Activated CD4-positive, alpha-beta T cell treated with anti-CD3 and anti-CD28 coated beads for 1 hour (primary cell): ENCODE data around the gene XAF1.
"Not testable (repeated sequence)": the region's sequence is repeated elsewhere in the genome, so short reads cannot be mapped to it uniquely, and the experiment has no call there.

Experiments
- DNase-seq: peaks from one replicate; pipeline ENCODE4 v3.0.0-alpha.2; 2020

Gene XAF1

GRCh38 chr17:6755731-6756184, at the start of gene XAF1:
Gene XAF1, plus strand, starts transcription at chr17:6756046. Its CDS starts 33 bp downstream, at chr17:6756079.
- DNase-seq = peak; percentile 78

GRCh38 chr17:6706499-6706898, 49.3 kb upstream of the XAF1 start:
- DNase-seq = no peak

- no peak for DNase-seq
These were observed 48.9 kb upstream of the XAF1 start for GRCh38 chr17:6706996-6707395.

DNA sequence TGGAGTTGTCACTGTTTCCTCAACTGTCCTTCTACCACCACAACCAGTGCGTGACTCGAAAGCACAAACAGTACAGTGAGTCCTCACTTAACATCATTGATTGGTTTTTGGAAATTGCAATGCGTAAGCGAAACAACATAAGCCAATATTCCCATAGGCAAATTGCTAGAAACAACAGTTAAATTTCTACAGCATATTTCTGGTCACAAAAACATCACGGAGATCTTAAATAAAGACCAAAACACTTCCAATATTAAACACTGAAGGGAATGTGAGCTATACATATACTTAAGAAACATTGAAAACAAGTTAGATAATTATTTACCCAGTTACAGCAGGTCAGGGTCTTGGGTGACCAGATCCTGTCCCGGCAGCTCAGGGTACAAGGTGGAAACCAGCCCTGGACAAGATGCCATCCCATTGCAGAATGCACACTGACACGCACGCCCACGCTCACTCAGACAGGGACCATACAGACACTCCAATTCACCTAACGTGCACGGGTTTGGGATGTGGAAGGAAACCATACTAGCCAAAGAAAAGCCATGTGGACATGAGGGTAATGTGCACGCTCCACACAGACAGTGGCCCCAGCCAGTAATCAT, 47.4 kb upstream of the XAF1 start:
- no peak for DNase-seq

GRCh38 chr17:6710317-6710716, 45.5 kb upstream of the XAF1 start:
- no peak for DNase-seq

DNA sequence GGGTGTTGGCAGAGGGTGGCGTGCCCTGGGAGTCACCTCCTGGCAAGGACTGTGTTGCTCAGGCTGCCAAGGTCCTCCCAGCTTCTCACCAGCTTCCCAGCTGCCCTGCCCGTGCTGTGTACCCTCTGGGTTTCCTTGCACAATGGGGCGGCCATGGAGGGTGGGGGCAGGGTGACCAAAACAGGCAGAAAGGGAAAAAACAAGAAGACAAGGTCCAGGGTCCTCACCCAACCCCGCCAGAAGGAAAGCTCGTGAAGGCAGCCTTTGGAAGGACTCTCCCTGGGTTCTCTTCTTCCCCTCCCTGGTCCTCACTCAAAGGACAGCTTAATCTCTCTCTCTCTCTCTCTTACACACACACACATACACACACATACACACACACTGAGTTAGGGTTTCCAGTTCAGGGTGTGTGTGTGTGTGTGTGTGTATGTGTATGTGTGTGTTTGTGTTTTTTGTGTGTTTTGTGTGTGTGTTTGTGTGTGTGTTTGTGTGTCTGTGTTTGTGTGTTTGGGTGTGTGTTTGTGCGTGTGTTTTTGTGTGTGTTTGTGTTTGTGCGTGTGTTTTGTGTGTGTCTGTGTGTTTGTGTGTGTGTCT, 44.7 kb upstream of the XAF1 start:
- DNase-seq = no peak

GRCh38 chr17:6711681-6712057, 44.2 kb upstream of the XAF1 start:
- DNase-seq = no peak

- no peak for DNase-seq
These were observed 43.6 kb upstream of the XAF1 start for GRCh38 chr17:6712058-6712853.

- DNase-seq = no peak
These were observed 43.1 kb upstream of the XAF1 start for GRCh38 chr17:6712854-6713129.

GRCh38 chr17:6713130-6713917, 42.5 kb upstream of the XAF1 start, which contains the start of gene SLC13A5:
Gene SLC13A5, minus strand, starts transcription at chr17:6713369. Its CDS starts 36 bp downstream, at chr17:6713333.
- no peak for DNase-seq

DNA sequence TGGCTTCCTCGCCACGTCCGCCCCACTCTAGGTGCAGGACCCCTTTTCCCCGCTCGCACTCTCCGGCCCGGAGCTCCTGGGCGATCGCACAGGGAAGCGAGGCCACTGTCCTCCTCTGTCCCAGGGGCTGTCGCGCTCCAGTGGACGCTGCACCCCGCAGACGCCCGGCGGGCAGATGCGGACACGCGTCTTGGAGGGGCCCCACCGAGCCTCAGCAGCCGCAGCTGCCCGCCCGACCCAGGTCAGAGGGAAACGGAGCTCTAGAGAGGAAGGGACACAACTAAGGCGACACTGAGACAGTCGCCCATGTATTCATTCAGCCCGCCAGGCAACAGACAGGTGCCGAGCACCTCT, 42.0 kb upstream of the XAF1 start:
- DNase-seq = no peak

GRCh38 chr17:6714315-6714874, 41.5 kb upstream of the XAF1 start:
- DNase-seq = no peak

DNA sequence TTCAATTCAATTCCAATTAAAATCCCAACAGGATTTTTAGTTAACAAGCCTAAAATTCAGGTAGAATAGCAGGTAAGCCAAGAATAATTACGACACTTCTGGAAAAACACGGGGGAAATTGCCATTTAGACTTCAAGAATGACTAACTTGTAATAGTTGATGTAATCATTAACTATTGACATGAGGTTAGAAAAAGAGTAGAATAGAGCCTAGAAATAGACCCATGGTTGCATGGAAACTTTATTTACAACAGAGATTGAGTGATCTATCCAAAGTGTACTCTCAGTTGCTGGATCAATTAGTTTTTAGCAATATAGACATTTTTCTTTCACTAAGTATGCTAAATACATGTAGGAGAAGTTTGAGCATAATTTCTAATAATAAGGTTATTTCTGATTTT, 39.1 kb upstream of the XAF1 start:
- no peak for DNase-seq

- DNase-seq = no peak
These were observed 34.1 kb upstream of the XAF1 start for GRCh38 chr17:6721744-6722143.

GRCh38 chr17:6724009-6724408, 31.8 kb upstream of the XAF1 start:
- no peak for DNase-seq

DNA sequence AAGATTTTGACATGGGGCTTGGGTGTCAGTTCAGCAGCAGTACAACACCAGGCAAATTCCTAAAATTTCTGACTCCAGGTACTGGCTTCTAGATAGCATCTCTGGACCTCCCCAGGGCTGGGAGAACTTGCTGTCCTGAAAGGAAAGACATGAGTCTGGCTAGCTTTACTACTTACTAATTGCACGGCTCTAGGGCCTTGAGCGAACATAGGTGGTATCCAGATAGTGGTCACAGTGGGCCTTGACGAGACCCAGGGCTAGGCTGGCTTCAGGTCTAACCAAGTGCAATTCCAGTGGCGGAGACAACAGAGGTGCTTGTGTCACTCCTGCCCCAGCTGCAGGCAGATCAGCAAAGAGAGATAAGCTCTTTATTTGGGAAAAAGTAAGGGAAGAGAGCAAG, 26.3 kb upstream of the XAF1 start:
- no peak for DNase-seq

DNA sequence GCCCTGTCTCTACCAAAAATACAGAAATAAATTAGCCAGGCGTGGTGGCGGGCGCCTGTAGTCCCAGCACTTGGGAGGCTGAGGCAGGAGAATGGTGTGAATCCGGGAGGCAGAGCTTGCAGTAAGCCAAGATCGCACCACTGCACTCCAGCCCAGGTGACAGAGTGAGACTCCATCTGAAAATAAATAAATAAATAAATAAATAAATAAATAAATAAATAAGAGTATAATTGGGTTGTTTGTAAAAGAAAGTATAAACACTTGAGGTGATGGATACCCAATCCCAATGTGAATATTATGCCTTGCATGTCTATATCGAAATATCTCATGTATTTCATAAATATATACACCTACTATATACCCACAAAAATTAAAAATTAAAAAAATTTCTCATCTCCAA, 9.2 kb upstream of the XAF1 start:
- not testable (repeated sequence) for DNase-seq

GRCh38 chr17:6748617-6749016, 7.2 kb upstream of the XAF1 start:
- no peak for DNase-seq

DNA sequence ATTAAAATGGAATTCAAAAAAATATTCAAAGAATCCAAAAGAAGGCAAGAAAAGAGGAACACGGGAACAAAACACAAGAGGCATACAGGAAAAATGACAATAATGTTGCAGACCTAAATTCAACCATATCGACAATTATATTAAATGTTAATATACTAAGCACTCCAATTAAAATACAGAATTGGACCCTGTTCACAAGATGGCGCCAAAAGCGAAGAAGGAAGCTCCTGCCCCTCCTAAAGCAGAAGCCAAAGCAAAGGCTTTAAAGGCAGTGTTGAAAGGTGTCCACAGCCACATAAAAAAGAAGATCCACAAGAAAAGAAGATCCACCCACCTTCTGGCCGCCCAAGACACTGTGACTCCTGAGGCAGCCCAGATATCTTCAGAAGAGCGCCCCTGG, 6.3 kb upstream of the XAF1 start:
- DNase-seq = no peak

GRCh38 chr17:6752068-6752909, 3.6 kb upstream of the XAF1 start:
- no peak for DNase-seq

GRCh38 chr17:6753006-6753445, 2.8 kb upstream of the XAF1 start:
- DNase-seq = peak; percentile 62

- no peak for DNase-seq
These were observed 2.3 kb upstream of the XAF1 start for GRCh38 chr17:6753546-6753945.
